Loucy (cell line): ENCODE measurements around the gene RSRP1.

ENCODE experiments used
- CTCF ChIP-seq: fragments of 200-600 bp; sonication (generic); conservative IDR thresholded peaks from 2 replicates; pipeline ENCODE4 v1.5.1; 2014; ENCODE audit warnings: mild to moderate bottlenecking, antibody characterized with exemption, low read length
- EZH2phosphoT487 ChIP-seq: fragments of 200-600 bp; IDR thresholded peaks from 2 replicates; pipeline ENCODE4 v1.6.1; 2018; ENCODE audit warnings: antibody characterized with exemption, mild to moderate bottlenecking, moderate library complexity, borderline replicate concordance

GRCh38 chr1:25209516-25209915 lies 37.7 kb downstream of the RSRP1 start:
- TF ChIP-seq CTCF: no peak
- TF ChIP-seq EZH2phosphoT487: no peak
